Measurements from ENCODE around the gene PHC3. TPM values are rescaled to one million over a fixed set of nuclear protein-coding genes. Genes with fewer than 3 reads are reported as not detected.

PHC3 gene
- total RNA-seq, 3 donors from 2014 or later = 65.1 to 117 (median 87.2) TPM

DNA sequence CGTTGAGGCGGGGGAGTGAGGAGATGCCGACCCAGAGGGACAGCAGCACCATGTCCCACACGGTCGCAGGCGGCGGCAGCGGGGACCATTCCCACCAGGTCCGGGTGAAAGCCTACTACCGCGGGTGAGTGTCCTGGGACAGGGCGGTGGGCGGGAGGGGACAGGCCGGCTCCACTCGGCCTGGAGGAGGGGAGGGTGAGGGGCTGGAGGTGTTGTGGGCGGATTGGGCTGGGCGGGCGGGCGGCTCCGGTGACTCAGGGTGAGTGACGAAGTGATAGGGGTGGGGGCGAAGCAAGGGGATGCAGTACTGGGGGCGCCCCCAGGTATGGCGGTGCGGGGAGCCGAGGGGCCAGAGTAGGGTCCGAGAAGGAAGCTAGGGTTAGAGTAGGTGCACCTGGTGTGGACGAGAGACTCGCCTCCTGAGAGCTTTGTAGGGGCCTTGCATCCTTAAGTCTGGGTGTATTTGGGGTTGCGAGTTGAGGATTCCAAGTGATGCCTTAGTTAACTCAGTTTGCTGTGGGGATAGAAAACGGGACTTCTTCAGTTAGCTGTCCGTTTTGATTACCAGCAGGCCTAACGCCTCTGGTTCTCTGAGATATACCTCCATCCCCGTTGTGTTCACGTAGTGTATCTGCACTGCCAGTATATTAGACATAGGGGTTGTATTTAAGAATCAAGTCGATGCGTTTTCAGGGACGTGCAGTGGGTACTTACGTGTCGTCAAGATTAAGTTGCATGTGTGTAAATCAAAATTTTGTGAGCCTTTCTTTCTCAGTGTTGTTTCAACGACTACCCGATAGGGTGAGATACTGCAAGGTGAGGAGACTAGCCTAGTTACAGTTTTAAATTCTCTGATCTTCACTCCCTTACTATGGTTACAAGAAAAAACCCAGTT is 41.4 kb upstream of the PHC3 start:
- peak overlapping the region; percentile 95 to 97 for H3K27ac ChIP-seq
- intact Hi-C loops (cut with DNase I; ENCODE audit: low total_unique reads) = no loop called here
- H3K4me3 ChIP-seq = peak overlapping the region; percentile 76 to 99 (median 95)
- no peak for TF ChIP-seq POLR2AphosphoS5 (IDR thresholded peaks at IDR 0.05)
- TF ChIP-seq, protein P1, sequence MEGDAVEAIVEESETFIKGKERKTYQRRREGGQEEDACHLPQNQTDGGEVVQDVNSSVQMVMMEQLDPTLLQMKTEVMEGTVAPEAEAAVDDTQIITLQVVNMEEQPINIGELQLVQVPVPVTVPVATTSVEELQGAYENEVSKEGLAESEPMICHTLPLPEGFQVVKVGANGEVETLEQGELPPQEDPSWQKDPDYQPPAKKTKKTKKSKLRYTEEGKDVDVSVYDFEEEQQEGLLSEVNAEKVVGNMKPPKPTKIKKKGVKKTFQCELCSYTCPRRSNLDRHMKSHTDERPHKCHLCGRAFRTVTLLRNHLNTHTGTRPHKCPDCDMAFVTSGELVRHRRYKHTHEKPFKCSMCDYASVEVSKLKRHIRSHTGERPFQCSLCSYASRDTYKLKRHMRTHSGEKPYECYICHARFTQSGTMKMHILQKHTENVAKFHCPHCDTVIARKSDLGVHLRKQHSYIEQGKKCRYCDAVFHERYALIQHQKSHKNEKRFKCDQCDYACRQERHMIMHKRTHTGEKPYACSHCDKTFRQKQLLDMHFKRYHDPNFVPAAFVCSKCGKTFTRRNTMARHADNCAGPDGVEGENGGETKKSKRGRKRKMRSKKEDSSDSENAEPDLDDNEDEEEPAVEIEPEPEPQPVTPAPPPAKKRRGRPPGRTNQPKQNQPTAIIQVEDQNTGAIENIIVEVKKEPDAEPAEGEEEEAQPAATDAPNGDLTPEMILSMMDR (IDR thresholded peaks at IDR 0.05) = peak in 1 of 3 donors; percentile 12
- no peak for TF ChIP-seq POLR2A (IDR thresholded peaks at IDR 0.05)
- H3K4me1 ChIP-seq = peaks cover 0 to 3% of the 10 kb centered on the region in 2 donors
- no peaks in the 10 kb centered on the region for H3K9me3 ChIP-seq
- H3K36me3 ChIP-seq = no peaks in the 10 kb centered on the region
- DNase-seq (ENCODE audit: low spot score in 2 of 2) = peak in 1 of 2 donors; percentile 56
- H3K27me3 ChIP-seq = no peaks in the 10 kb centered on the region

DNA sequence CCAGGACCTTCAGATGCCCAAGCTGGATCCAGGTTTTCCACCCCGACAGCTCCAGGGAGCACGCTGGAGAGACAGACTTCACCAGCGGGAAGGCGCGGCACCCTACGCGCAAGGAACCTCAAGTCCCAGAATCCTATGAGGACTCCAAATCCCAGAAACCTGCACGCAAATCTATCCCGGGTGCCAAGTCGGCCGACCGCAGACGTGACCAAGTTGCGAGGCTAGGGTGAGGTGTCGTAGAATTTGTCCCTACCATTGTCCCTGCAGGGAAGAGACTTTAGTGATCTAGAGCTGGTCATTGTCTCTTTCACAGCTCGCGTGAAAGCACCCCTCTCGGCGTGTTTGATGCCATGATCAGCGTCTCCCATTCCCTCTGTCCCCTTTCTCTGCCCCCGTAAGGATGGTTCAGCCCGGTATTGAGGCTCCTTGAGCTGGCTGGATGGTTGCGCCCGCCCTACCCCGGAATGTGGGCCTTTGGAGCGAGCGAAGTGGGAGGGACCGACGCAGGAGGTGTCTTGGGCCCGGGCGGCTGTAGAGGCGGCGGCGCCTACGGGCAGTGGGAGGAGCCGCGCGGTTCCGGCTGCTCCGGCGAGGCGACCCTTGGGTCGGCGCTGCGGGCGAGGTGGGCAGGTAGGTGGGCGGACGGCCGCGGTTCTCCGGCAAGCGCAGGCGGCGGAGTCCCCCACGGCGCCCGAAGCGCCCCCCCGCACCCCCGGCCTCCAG is 40.6 kb upstream of the PHC3 start, which contains the start of gene PRKCI:
TSS of gene PRKCI (plus strand) at position 501 of the 723 bp plus-strand sequence. CDS start 246 bp downstream, outside the sequence.
- Histone ChIP-seq H3K36me3 (no peaks in the 10 kb centered on the region), H3K4me1 (no peaks in the 10 kb centered on the region), H3K27me3 (no peaks in the 10 kb centered on the region), H3K27ac (peak within 1 kb of the TSS; percentile 95 to 97), H3K4me3 (peak within 1 kb of the TSS; percentile 76 to 99 (median 95)), H3K9me3 (no peaks in the 10 kb centered on the region)
- intact Hi-C loops (cut with DNase I; ENCODE audit: low total_unique reads) = no loop called here
- TF ChIP-seq POLR2A (IDR thresholded peaks at IDR 0.05) (no peak), POLR2AphosphoS5 (IDR thresholded peaks at IDR 0.05) (peak; percentile 78 to 98 (median 90))
- TF ChIP-seq, protein P1 (IDR thresholded peaks at IDR 0.05) = peak in 1 of 3 donors; percentile 19
- peak; percentile 91 to 93 for DNase-seq (ENCODE audit: low spot score in 2 of 2)

DNA sequence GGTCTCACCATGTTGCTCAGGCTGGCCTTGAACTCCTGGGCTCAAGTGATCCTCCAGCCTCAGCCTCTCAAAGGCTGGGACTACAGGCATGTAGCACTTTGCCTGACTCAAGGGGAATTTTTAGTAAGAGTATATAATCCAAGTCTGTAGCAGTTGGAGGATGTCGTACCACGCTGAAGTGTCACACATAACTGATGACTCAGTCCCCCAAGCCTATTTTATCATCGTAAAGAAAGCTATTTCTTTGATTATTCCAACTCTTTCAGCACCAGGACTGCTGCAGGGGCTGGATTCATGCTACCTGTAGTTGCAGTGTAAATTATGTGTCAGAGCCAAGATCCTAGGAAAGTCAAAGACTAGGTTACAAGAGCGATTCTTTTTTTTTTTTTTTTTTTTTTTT is 39.3 kb upstream of the PHC3 start:
- H3K4me1 ChIP-seq = no peaks in the 10 kb centered on the region
- no peaks in the 10 kb centered on the region for H3K36me3 ChIP-seq
- H3K27ac ChIP-seq = no peak overlapping the region
- intact Hi-C loops (cut with DNase I; ENCODE audit: low total_unique reads) = no loop called here
- no peaks in the 10 kb centered on the region for H3K27me3 ChIP-seq
- no peak overlapping the region for H3K4me3 ChIP-seq
- TF ChIP-seq, protein P1 (IDR thresholded peaks at IDR 0.05) = no peak
- no peak for TF ChIP-seq POLR2AphosphoS5 (IDR thresholded peaks at IDR 0.05)
- no peak for TF ChIP-seq POLR2A (IDR thresholded peaks at IDR 0.05)
- no peaks in the 10 kb centered on the region for H3K9me3 ChIP-seq
- DNase-seq (ENCODE audit: low spot score in 2 of 2) = no peak

DNA sequence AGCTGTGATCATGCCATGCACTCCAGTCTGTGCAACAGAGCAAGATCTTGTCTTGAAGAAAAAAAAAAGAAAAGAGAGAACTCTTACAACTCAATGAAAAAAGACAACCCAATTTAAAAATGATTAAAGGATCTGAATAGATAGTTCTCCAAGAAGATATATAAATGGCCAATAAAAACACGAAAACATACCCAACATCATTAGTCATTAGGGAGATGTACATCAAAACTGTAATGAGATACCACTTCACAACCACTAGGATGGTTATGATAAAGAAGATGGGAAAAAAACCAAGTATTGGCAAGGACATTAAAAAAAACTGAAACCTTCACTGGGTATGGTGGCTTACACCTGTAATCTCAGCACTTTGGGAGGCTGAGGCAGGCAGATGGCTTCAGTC is 38.3 kb upstream of the PHC3 start:
- Histone ChIP-seq H3K36me3 (no peaks in the 10 kb centered on the region), H3K4me1 (no peaks in the 10 kb centered on the region), H3K27me3 (no peaks in the 10 kb centered on the region), H3K4me3 (no peak overlapping the region), H3K9me3 (no peaks in the 10 kb centered on the region), H3K27ac (no peak overlapping the region)
- intact Hi-C loops (cut with DNase I; ENCODE audit: low total_unique reads) = no loop called here
- TF ChIP-seq POLR2AphosphoS5 (IDR thresholded peaks at IDR 0.05) = no peak
- TF ChIP-seq POLR2A (IDR thresholded peaks at IDR 0.05) = no peak
- TF ChIP-seq, protein P1 (IDR thresholded peaks at IDR 0.05) = no peak
- no peak for DNase-seq (ENCODE audit: low spot score in 2 of 2)
